WTC11 (cell line): ENCODE results near the gene BCL7C. TPM values are rescaled to one million over a fixed set of nuclear protein-coding genes. Genes with fewer than 3 reads are reported as not detected.
A peak's percentile ranks its signal among the peaks of the same experiment; 100 is the strongest.

Experiments
- ATAC-seq: fragments of 200-7000 bp; cut with Tn5 transposase; 2 replicates; pipeline ENCODE4 v1.10.0; 2021; ENCODE audit warnings: mild to moderate bottlenecking, moderate library complexity
- CTCF ChIA-PET: fragments of 300-600 bp; sonication (Branson Sonifier 250); formaldehyde crosslinking; loops from one replicate; lab custom pipeline; 2021; ENCODE audit warnings: antibody characterized with exemption; lab: Charles Lee
- POLR2A ChIA-PET: fragments of 350-600 bp; sonication (Branson Sonifier 250); formaldehyde crosslinking; loops from one replicate; lab custom pipeline; 2021; ENCODE audit warnings: antibody characterized with exemption; lab: Charles Lee
- DNase-seq: peaks from one replicate; pipeline ENCODE4 v3.0.0; 2021; ENCODE audit warnings: low spot score
- H3K27ac Mint-ChIP-seq: 2 replicates; pipeline ENCODE4 v1.8.0; 2021; ENCODE audit warnings: mixed read lengths
- H3K27me3 Mint-ChIP-seq: 2 replicates; pipeline ENCODE4 v1.8.0; 2021; ENCODE audit warnings: low read depth, mild to moderate bottlenecking, moderate library complexity, mixed read lengths
- H3K36me3 Mint-ChIP-seq: 2 replicates; pipeline ENCODE4 v1.8.0; 2021; ENCODE audit warnings: mixed read lengths
- H3K4me1 Mint-ChIP-seq: 2 replicates; pipeline ENCODE4 v1.8.0; 2022; ENCODE audit warnings: mixed read lengths
- H3K4me3 Mint-ChIP-seq: 2 replicates; pipeline ENCODE4 v1.8.0; 2021; ENCODE audit warnings: mild to moderate bottlenecking, moderate library complexity, mixed read lengths
- H3K9me3 Mint-ChIP-seq: 2 replicates; pipeline ENCODE4 v1.8.0; 2021; ENCODE audit warnings: mixed read lengths
- ATF1 ChIP-seq: sonication (generic); formaldehyde crosslinking; IDR thresholded peaks from 2 replicates; pipeline ENCODE4 v1.8.1; 2023; ENCODE audit warnings: mild to moderate bottlenecking, moderate library complexity, missing genetic modification reagents
- CBFB ChIP-seq: sonication (generic); formaldehyde crosslinking; IDR thresholded peaks from 2 replicates; pipeline ENCODE4 v1.8.1; 2022; ENCODE audit warnings: mild to moderate bottlenecking, low read depth, missing genetic modification reagents
- CREM ChIP-seq: sonication (generic); formaldehyde crosslinking; IDR thresholded peaks from 2 replicates; pipeline ENCODE4 v1.8.1; 2022; ENCODE audit warnings: mild to moderate bottlenecking, missing genetic modification reagents, moderate library complexity
- ELF4 ChIP-seq: sonication (generic); formaldehyde crosslinking; IDR thresholded peaks from 2 replicates; pipeline ENCODE4 v1.8.1; 2022; ENCODE audit warnings: low read depth, mild to moderate bottlenecking, moderate library complexity, missing genetic modification reagents
- ERG ChIP-seq: fragments of 250-450 bp; sonication (Bioruptor Pico); IDR thresholded peaks from 2 replicates; pipeline ENCODE4 v1.8.0; 2021; ENCODE audit warnings: mild to moderate bottlenecking
- ETV6 ChIP-seq: sonication (generic); formaldehyde crosslinking; IDR thresholded peaks from 2 replicates; pipeline ENCODE4 v1.8.1; 2022; ENCODE audit warnings: mild to moderate bottlenecking, missing genetic modification reagents
- FOXP1 ChIP-seq: sonication (generic); formaldehyde crosslinking; IDR thresholded peaks from 2 replicates; pipeline ENCODE4 v1.8.0; 2022; ENCODE audit warnings: missing genetic modification reagents, mild to moderate bottlenecking, moderate library complexity, borderline replicate concordance
- FOXP4 ChIP-seq: sonication (generic); formaldehyde crosslinking; IDR thresholded peaks from 2 replicates; pipeline ENCODE4 v1.8.0; 2022; ENCODE audit warnings: mild to moderate bottlenecking, missing genetic modification reagents
- GABPB1 ChIP-seq: sonication (generic); formaldehyde crosslinking; IDR thresholded peaks from 2 replicates; pipeline ENCODE4 v1.8.1; 2023; ENCODE audit warnings: mild to moderate bottlenecking, missing genetic modification reagents
- OVOL2 ChIP-seq: fragments of 250-450 bp; sonication (Bioruptor Pico); IDR thresholded peaks from 2 replicates; pipeline ENCODE4 v1.9.0; 2021; ENCODE audit warnings: mild to moderate bottlenecking, borderline replicate concordance
- PRRX2 ChIP-seq: fragments of 250-450 bp; sonication (Bioruptor Pico); IDR thresholded peaks from 2 replicates; pipeline ENCODE4 v1.8.0; 2021; ENCODE audit warnings: mild to moderate bottlenecking
- SMAD4 ChIP-seq: sonication (generic); formaldehyde crosslinking; IDR thresholded peaks from 2 replicates; pipeline ENCODE4 v1.8.0; 2022; ENCODE audit warnings: mild to moderate bottlenecking, missing genetic modification reagents
- SP1 ChIP-seq: sonication (generic); formaldehyde crosslinking; conservative IDR thresholded peaks from 2 replicates; pipeline ENCODE4 v1.8.1; 2022; ENCODE audit warnings: missing genetic modification reagents
- TCF7 ChIP-seq: sonication (generic); formaldehyde crosslinking; IDR thresholded peaks from 2 replicates; pipeline ENCODE4 v1.8.0; 2022; ENCODE audit warnings: mild to moderate bottlenecking, low read depth, missing genetic modification reagents, moderate library complexity
- TEAD1 ChIP-seq: sonication (generic); formaldehyde crosslinking; IDR thresholded peaks from 2 replicates; pipeline ENCODE4 v1.8.0; 2022; ENCODE audit warnings: mild to moderate bottlenecking, missing genetic modification reagents
- ZBTB21 ChIP-seq: sonication (generic); formaldehyde crosslinking; IDR thresholded peaks from 2 replicates; pipeline ENCODE4 v1.8.1; 2023; ENCODE audit warnings: mild to moderate bottlenecking, missing genetic modification reagents, borderline replicate concordance
- ZNF138 ChIP-seq: sonication (generic); formaldehyde crosslinking; conservative IDR thresholded peaks from 2 replicates; pipeline ENCODE4 v1.8.1; 2022; ENCODE audit warnings: mild to moderate bottlenecking, moderate library complexity, missing genetic modification reagents
- ZNF232 ChIP-seq: sonication (generic); formaldehyde crosslinking; IDR thresholded peaks from 2 replicates; pipeline ENCODE4 v1.8.0; 2022; ENCODE audit warnings: mild to moderate bottlenecking, missing genetic modification reagents
- ZNF281 ChIP-seq: sonication (generic); formaldehyde crosslinking; IDR thresholded peaks from 2 replicates; pipeline ENCODE4 v1.8.0; 2023; ENCODE audit warnings: mild to moderate bottlenecking, missing genetic modification reagents
- ZNF416 ChIP-seq: fragments of 250-450 bp; sonication (Bioruptor Pico); IDR thresholded peaks from 2 replicates; pipeline ENCODE4 v1.9.0; 2021; ENCODE audit warnings: mild to moderate bottlenecking, inconsistent platforms
- total RNA-seq: library from RNA; stranded (reverse); gene quantifications from 3 replicates; pipeline ENCODE4 v1.2.3, GENCODE V29; 2021
- TF ChIP-seq, protein P1 (sequence below): sonication (generic); formaldehyde crosslinking; IDR thresholded peaks from 2 replicates; pipeline ENCODE4 v1.8.1; 2023; ENCODE audit warnings: mild to moderate bottlenecking, missing genetic modification reagents, borderline replicate concordance
- TF ChIP-seq, protein P2 (sequence below): sonication (generic); formaldehyde crosslinking; IDR thresholded peaks from 2 replicates; pipeline ENCODE4 v1.8.0; 2023; ENCODE audit warnings: missing genetic modification reagents, mild to moderate bottlenecking, borderline replicate concordance

BCL7C gene
- total RNA-seq, 1 experiment from 2014 or later: 18.3 TPM

DNA sequence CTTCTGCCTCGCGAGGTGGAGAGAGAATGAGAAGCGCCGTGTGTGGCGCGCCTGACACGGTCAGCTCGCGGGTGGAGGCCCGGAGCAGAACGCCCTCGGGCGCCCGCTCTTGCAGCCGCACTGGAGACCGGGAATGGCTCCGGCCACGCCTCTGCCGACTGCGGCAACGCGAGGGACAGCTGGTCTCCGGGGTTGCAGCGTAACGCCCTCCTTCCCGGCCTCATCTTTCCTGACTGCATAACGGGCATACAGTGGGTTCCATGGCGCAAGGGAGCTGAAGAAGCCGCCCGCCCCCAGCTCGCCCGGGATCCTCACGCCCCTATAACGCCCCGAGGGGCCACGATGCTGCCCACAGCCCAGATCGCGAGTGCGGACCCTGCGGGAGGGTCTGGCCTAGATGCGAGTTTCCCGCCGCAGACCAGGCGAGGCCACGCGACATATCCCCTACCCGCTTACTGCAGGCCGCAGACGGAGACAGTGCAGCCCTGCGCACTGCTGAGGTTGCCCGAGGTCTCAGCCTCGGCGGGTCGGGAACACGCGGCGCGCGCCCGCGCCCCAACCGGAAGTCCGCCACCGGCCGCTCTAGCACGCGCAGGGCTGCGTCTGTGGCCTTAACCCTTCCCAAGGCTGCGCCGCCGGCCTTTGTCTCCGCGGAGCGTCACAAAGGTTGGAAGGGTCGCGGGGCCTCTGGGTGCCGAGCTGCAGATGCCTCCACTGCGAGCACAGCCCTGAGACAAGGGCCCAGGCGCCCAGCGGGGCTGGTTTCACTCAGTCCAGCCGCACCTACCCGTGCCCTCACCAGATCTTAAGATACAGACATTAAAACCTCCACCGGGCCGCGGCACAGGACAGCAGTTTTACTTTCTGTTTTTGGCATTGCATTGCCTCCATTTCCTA, 18.8 kb downstream of the BCL7C start:
- POLR2A ChIA-PET: interaction anchor here (0.6 to 1.8 kb wide), 6 partner anchors 20 to 100 kb away, joined by 3 to 6 read pairs (median 4); no protein-coding TSS in a partner anchor
- peak; percentile 89 for TF ChIP-seq SP1 (CRISPR knock-in tag)
- no peak for TF ChIP-seq PRRX2
- TF ChIP-seq ELF4 (CRISPR knock-in tag): peak; percentile 66; the same call in 1 of the 2 replicates
- peak; percentile 95 for TF ChIP-seq ETV6 (CRISPR knock-in tag)
- TF ChIP-seq ZNF281 (CRISPR knock-in tag): peak; percentile 87
- TF ChIP-seq CREM (CRISPR knock-in tag): peak; percentile 28; the same call in 1 of the 2 replicates
- TF ChIP-seq TEAD1: peak; percentile 89; the same call in 1 of the 2 replicates
- no peak for TF ChIP-seq ZNF138 (CRISPR knock-in tag)
- TF ChIP-seq, protein P1, sequence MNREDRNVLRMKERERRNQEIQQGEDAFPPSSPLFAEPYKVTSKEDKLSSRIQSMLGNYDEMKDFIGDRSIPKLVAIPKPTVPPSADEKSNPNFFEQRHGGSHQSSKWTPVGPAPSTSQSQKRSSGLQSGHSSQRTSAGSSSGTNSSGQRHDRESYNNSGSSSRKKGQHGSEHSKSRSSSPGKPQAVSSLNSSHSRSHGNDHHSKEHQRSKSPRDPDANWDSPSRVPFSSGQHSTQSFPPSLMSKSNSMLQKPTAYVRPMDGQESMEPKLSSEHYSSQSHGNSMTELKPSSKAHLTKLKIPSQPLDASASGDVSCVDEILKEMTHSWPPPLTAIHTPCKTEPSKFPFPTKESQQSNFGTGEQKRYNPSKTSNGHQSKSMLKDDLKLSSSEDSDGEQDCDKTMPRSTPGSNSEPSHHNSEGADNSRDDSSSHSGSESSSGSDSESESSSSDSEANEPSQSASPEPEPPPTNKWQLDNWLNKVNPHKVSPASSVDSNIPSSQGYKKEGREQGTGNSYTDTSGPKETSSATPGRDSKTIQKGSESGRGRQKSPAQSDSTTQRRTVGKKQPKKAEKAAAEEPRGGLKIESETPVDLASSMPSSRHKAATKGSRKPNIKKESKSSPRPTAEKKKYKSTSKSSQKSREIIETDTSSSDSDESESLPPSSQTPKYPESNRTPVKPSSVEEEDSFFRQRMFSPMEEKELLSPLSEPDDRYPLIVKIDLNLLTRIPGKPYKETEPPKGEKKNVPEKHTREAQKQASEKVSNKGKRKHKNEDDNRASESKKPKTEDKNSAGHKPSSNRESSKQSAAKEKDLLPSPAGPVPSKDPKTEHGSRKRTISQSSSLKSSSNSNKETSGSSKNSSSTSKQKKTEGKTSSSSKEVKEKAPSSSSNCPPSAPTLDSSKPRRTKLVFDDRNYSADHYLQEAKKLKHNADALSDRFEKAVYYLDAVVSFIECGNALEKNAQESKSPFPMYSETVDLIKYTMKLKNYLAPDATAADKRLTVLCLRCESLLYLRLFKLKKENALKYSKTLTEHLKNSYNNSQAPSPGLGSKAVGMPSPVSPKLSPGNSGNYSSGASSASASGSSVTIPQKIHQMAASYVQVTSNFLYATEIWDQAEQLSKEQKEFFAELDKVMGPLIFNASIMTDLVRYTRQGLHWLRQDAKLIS (CRISPR knock-in tag): 0 out of 2 replicates have a peak, but pooled peaks have one; percentile 89
- peak; percentile 96 for TF ChIP-seq FOXP4
- peak; percentile 97 for TF ChIP-seq FOXP1 (CRISPR knock-in tag)
- TF ChIP-seq ATF1 (CRISPR knock-in tag): no peak
- TF ChIP-seq, protein P2, sequence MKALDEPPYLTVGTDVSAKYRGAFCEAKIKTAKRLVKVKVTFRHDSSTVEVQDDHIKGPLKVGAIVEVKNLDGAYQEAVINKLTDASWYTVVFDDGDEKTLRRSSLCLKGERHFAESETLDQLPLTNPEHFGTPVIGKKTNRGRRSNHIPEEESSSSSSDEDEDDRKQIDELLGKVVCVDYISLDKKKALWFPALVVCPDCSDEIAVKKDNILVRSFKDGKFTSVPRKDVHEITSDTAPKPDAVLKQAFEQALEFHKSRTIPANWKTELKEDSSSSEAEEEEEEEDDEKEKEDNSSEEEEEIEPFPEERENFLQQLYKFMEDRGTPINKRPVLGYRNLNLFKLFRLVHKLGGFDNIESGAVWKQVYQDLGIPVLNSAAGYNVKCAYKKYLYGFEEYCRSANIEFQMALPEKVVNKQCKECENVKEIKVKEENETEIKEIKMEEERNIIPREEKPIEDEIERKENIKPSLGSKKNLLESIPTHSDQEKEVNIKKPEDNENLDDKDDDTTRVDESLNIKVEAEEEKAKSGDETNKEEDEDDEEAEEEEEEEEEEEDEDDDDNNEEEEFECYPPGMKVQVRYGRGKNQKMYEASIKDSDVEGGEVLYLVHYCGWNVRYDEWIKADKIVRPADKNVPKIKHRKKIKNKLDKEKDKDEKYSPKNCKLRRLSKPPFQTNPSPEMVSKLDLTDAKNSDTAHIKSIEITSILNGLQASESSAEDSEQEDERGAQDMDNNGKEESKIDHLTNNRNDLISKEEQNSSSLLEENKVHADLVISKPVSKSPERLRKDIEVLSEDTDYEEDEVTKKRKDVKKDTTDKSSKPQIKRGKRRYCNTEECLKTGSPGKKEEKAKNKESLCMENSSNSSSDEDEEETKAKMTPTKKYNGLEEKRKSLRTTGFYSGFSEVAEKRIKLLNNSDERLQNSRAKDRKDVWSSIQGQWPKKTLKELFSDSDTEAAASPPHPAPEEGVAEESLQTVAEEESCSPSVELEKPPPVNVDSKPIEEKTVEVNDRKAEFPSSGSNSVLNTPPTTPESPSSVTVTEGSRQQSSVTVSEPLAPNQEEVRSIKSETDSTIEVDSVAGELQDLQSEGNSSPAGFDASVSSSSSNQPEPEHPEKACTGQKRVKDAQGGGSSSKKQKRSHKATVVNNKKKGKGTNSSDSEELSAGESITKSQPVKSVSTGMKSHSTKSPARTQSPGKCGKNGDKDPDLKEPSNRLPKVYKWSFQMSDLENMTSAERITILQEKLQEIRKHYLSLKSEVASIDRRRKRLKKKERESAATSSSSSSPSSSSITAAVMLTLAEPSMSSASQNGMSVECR (CRISPR knock-in tag): peak; percentile 95; the same call in 1 of the 2 replicates
- no peak for TF ChIP-seq ERG
- TF ChIP-seq SMAD4 (CRISPR knock-in tag): peak; percentile 77
- TF ChIP-seq ZNF232 (CRISPR knock-in tag): peak; percentile 90
- peak; percentile 18; the same call in 1 of the 2 replicates for TF ChIP-seq TCF7 (CRISPR knock-in tag)
- TF ChIP-seq CBFB: peak; percentile 54; the same call in 1 of the 2 replicates
- TF ChIP-seq OVOL2 (CRISPR knock-in tag): no peak
- TF ChIP-seq GABPB1 (CRISPR knock-in tag): peak; percentile 96
- peak; percentile 92; the same call in 1 of the 2 replicates for TF ChIP-seq ZBTB21
- no peak for TF ChIP-seq ZNF416 (CRISPR knock-in tag)

More for the DNA sequence above, 18.8 kb downstream of the BCL7C start:
- 0 out of 2 replicates have a peak, but pooled peaks cover 2% of the 10 kb centered on the region for H3K36me3 Mint-ChIP-seq
- no peaks in the 10 kb centered on the region for H3K9me3 Mint-ChIP-seq
- peak; percentile 91 for DNase-seq
- ATAC-seq: peak; percentile 91
- peak overlapping the region; percentile 96 for H3K4me3 Mint-ChIP-seq
- peaks cover 12% of the 10 kb centered on the region for H3K4me1 Mint-ChIP-seq
- H3K27me3 Mint-ChIP-seq: peaks cover 40% of the 10 kb centered on the region
- peak overlapping the region; percentile 97 for H3K27ac Mint-ChIP-seq
- CTCF ChIA-PET: interaction anchor here (1.0 to 3.8 kb wide), 7 partner anchors 27 to 70 kb away, joined by 3 to 43 read pairs (median 6); no protein-coding TSS in a partner anchor
